Measurements from ENCODE around the gene SSX2.
"Not testable (repeated sequence)": the region's sequence is repeated elsewhere in the genome, so short reads cannot be mapped to it uniquely, and the experiment has no call there.

DNA sequence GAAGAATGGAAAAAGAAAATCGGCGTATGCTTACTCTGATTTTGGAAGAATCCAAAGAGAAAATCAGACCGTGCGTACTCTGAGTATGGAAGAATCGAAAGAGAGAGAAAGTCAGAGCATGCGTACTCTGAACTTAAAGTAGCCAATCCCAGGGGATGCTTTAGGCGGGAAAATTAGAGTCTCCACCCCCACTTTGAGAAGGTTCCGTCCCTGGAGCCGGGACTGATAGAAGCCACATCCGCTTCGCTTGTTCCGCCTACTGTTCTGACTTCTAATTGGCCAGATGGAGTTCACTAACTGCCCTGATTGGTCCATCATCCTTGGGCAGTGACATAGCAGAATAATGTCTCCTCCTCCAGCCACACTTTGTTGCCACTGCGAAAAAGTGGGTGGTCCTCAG lies at the start of gene SSX2:
- TF ChIP-seq, protein P1, sequence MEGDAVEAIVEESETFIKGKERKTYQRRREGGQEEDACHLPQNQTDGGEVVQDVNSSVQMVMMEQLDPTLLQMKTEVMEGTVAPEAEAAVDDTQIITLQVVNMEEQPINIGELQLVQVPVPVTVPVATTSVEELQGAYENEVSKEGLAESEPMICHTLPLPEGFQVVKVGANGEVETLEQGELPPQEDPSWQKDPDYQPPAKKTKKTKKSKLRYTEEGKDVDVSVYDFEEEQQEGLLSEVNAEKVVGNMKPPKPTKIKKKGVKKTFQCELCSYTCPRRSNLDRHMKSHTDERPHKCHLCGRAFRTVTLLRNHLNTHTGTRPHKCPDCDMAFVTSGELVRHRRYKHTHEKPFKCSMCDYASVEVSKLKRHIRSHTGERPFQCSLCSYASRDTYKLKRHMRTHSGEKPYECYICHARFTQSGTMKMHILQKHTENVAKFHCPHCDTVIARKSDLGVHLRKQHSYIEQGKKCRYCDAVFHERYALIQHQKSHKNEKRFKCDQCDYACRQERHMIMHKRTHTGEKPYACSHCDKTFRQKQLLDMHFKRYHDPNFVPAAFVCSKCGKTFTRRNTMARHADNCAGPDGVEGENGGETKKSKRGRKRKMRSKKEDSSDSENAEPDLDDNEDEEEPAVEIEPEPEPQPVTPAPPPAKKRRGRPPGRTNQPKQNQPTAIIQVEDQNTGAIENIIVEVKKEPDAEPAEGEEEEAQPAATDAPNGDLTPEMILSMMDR (IDR thresholded peaks at IDR 0.05; ENCODE audit: insufficient read depth, low read depth, low read length) = not testable (repeated sequence)
- not testable (repeated sequence) for TF ChIP-seq EZH2 (IDR thresholded peaks at IDR 0.05; ENCODE audit: insufficient read depth, low read length)

Measured in astrocyte (in vitro differentiated cells and primary cell).